ENCODE measurements around the gene NXNL1. TPM values are rescaled to one million over a fixed set of nuclear protein-coding genes. Genes with fewer than 3 reads are reported as not detected.

The NXNL1 gene
- total RNA-seq, 1 experiment from 2014 or later = not detected

DNA sequence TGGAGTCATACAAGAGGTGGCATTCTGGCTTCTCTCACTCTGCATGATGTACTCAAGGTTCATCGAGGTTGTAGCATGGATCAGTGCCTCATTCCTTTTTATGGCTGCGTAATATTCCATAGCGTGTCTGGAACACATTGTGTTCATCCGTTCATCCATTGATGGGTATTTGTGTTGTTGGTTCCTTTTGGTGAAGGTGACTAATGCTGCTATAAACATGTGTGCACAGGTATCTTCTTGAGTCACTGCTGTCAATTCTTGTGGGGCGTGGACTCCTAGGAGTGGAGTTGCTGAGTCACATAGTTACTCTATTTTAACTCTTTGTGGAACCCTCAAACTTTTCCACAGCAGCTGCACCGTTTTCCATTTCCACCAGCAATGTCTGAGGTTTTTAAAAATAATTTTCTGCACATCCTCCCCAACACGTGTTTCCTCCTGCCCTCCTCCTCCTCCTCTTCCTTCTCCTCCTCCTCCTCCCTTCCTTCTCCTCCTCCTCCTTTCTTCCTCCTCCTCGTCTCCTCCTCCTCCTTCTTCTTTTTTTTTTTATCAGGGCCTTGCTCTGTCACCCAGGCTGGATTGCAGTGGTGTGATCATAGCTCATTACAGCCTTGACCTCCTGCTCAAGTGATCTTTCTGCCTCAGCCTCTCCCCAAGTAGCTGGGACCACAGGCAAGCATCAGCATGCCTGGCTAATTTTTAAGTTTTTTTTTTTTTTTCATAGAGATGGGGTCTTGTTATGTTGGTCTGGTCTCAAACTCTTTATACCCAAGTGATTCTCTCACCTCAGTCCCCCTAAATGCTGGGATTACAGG, 10.3 kb downstream of the NXNL1 start:
- Histone ChIP-seq H4K8ac (replicated peaks; ENCODE audit: insufficient read length, low read depth, low read length) (no peak overlapping the region), H3K23me2 (ENCODE audit: insufficient read length, low read depth, low read length, poor library complexity, severe bottlenecking) (no peaks in the 10 kb centered on the region), H3K4me2 (ENCODE audit: insufficient read depth, insufficient read length, low read length) (no peak overlapping the region), H3K14ac (ENCODE audit: insufficient read depth, low read length) (no peak overlapping the region), H3K18ac (ENCODE audit: insufficient read length, low read depth, low read length) (no peak overlapping the region), H3K56ac (ENCODE audit: insufficient read length, low read depth, low read length) (no peak overlapping the region), H2AK5ac (ENCODE audit: insufficient read length, low read length) (no peak overlapping the region), H2BK15ac (ENCODE audit: low read depth, low read length) (no peak overlapping the region), H3K27ac (ENCODE audit: insufficient read length, low read depth, low read length) (no peak overlapping the region), H3K23ac (ENCODE audit: insufficient read length, low read depth, low read length) (no peak overlapping the region), H3K9ac (ENCODE audit: extremely low read depth, insufficient read length, low read length) (no peak overlapping the region), H3K9me3 (ENCODE audit: control insufficient read depth, low read depth, low read length) (no peaks in the 10 kb centered on the region), H2BK5ac (ENCODE audit: insufficient read length, low read length) (no peak overlapping the region), H3T11ph (ENCODE audit: low read length) (no peak overlapping the region), H3K27me3 (ENCODE audit: insufficient read depth, low read length) (peaks cover 6% of the 10 kb centered on the region; the same call in 1 of the 2 replicates), H2BK12ac (ENCODE audit: insufficient read length, low read depth, low read length) (no peak overlapping the region), H3K4ac (ENCODE audit: low read depth, low read length) (no peak overlapping the region), H3K4me1 (ENCODE audit: insufficient read depth, low read length) (no peaks in the 10 kb centered on the region), H3K79me2 (ENCODE audit: insufficient read depth, low read length) (no peaks in the 10 kb centered on the region), H4K91ac (ENCODE audit: insufficient read length, low read depth, low read length) (no peak overlapping the region), H4K20me1 (ENCODE audit: control insufficient read depth, insufficient read depth, insufficient read length) (no peaks in the 10 kb centered on the region), H2AFZ (ENCODE audit: low read length) (no peak overlapping the region), H3K79me1 (ENCODE audit: insufficient read depth, low read depth, low read length, poor library complexity, severe bottlenecking) (no peaks in the 10 kb centered on the region), H2BK20ac (ENCODE audit: low read depth, low read length, poor library complexity, severe bottlenecking) (no peak overlapping the region), H2BK120ac (ENCODE audit: low read depth, low read length, poor library complexity, severe bottlenecking) (no peak overlapping the region), H4K5ac (ENCODE audit: insufficient read length, low read depth, low read length) (no peak overlapping the region)
- Mint-ChIP-seq H3K27ac (no peak overlapping the region), H3K4me3 (0 out of 5 replicates have a peak overlapping the region, but pooled peaks of 1 of the 2 experiments have one; percentile 15), H3K4me1 (peaks cover 10 to 19% of the 10 kb centered on the region in 2 experiments), H3K36me3 (ENCODE audit: insufficient read depth in 1 of 3, low read depth in 3 of 3) (peaks cover 0 to 2% (median 0%) of the 10 kb centered on the region in 3 experiments; a peak in 1 of 7 replicates), H3K9me3 (peaks cover 0 to 5% of the 10 kb centered on the region in 2 experiments; a peak in 1 of 5 replicates), H3K27me3 (ENCODE audit: low read depth) (peaks cover 50% of the 10 kb centered on the region)
- DNase-seq = no peak
- no CpG with 5 or more reads among the region's 8 CpGs for WGBS (ENCODE audit: extremely low coverage, insufficient read length, low lambda C conversion rate)
- TF ChIP-seq, protein P1, sequence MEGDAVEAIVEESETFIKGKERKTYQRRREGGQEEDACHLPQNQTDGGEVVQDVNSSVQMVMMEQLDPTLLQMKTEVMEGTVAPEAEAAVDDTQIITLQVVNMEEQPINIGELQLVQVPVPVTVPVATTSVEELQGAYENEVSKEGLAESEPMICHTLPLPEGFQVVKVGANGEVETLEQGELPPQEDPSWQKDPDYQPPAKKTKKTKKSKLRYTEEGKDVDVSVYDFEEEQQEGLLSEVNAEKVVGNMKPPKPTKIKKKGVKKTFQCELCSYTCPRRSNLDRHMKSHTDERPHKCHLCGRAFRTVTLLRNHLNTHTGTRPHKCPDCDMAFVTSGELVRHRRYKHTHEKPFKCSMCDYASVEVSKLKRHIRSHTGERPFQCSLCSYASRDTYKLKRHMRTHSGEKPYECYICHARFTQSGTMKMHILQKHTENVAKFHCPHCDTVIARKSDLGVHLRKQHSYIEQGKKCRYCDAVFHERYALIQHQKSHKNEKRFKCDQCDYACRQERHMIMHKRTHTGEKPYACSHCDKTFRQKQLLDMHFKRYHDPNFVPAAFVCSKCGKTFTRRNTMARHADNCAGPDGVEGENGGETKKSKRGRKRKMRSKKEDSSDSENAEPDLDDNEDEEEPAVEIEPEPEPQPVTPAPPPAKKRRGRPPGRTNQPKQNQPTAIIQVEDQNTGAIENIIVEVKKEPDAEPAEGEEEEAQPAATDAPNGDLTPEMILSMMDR (conservative IDR thresholded peaks at IDR 0.05) = no peak
